ENCODE measurements around the gene MAP2K7.

The MAP2K7 gene

GRCh38 chr19:7905268-7905667, 1.6 kb downstream of the MAP2K7 start:
- TF ChIP-seq, protein P1, sequence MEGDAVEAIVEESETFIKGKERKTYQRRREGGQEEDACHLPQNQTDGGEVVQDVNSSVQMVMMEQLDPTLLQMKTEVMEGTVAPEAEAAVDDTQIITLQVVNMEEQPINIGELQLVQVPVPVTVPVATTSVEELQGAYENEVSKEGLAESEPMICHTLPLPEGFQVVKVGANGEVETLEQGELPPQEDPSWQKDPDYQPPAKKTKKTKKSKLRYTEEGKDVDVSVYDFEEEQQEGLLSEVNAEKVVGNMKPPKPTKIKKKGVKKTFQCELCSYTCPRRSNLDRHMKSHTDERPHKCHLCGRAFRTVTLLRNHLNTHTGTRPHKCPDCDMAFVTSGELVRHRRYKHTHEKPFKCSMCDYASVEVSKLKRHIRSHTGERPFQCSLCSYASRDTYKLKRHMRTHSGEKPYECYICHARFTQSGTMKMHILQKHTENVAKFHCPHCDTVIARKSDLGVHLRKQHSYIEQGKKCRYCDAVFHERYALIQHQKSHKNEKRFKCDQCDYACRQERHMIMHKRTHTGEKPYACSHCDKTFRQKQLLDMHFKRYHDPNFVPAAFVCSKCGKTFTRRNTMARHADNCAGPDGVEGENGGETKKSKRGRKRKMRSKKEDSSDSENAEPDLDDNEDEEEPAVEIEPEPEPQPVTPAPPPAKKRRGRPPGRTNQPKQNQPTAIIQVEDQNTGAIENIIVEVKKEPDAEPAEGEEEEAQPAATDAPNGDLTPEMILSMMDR (IDR thresholded peaks at IDR 0.05; ENCODE audit: low read depth, low read length, missing control alignments) = no peak

GRCh38 chr19:7905859-7906258, 2.2 kb downstream of the MAP2K7 start:
- TF ChIP-seq, protein P1 (IDR thresholded peaks at IDR 0.05; ENCODE audit: low read depth, low read length, missing control alignments) = no peak
- no peak for DNase-seq (ENCODE audit: low read depth)
- H3K4me3 ChIP-seq (ENCODE audit: low read depth, low read length) = no peak overlapping the region

More at GRCh38 chr19:7905268-7905667, 1.6 kb downstream of the MAP2K7 start:
- no peak overlapping the region; the same call in 1 of the 2 replicates for H3K4me3 ChIP-seq (ENCODE audit: low read depth, low read length)
- DNase-seq (ENCODE audit: low read depth) = no peak

GRCh38 chr19:7907122-7907521, 3.4 kb downstream of the MAP2K7 start:
- H3K4me3 ChIP-seq (ENCODE audit: low read depth, low read length) = no peak overlapping the region
- no peak for DNase-seq (ENCODE audit: low read depth)
- TF ChIP-seq, protein P1 (IDR thresholded peaks at IDR 0.05; ENCODE audit: low read depth, low read length, missing control alignments) = no peak

DNA sequence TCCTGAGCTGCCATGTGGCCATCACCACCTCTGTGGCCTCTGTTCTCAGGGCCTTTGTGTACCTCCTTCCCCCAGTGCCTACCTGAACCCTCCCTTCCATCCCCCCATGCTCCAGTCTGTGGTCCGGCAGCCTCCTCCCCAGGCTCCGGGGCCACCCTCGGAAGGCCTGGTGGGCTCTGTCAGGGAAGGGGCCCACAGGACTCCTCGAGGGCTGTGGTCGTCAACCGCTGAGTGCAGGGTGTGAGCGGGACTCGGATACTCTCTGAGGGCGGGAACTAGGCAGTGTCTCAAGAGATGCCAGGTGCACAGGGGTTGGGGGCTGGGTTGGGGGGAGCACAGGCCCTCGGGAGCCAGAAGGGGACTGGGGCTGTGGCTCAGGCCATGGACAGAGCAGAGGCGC, 3.9 kb downstream of the MAP2K7 start:
- no peak overlapping the region for H3K4me3 ChIP-seq (ENCODE audit: low read depth, low read length)
- no peak for DNase-seq (ENCODE audit: low read depth)

GRCh38 chr19:7908078-7908699, 4.5 kb downstream of the MAP2K7 start:
- no peak for DNase-seq (ENCODE audit: low read depth)
- no peak overlapping the region for H3K4me3 ChIP-seq (ENCODE audit: low read depth, low read length)
- TF ChIP-seq, protein P1 (IDR thresholded peaks at IDR 0.05; ENCODE audit: low read depth, low read length, missing control alignments) = no peak

More for the DNA sequence above, 3.9 kb downstream of the MAP2K7 start:
- TF ChIP-seq, protein P1 (IDR thresholded peaks at IDR 0.05; ENCODE audit: low read depth, low read length, missing control alignments) = no peak

- DNase-seq (ENCODE audit: low read depth) = no peak
- TF ChIP-seq, protein P1 (IDR thresholded peaks at IDR 0.05; ENCODE audit: low read depth, low read length, missing control alignments) = peak; percentile 15
- no peak overlapping the region for H3K4me3 ChIP-seq (ENCODE audit: low read depth, low read length)
Observed at GRCh38 chr19:7908742-7909461, 5.2 kb downstream of the MAP2K7 start.

Data from GM12864 (cell line).